HG03460 (cell line): ENCODE measurements around the gene AKAP11.
A peak's percentile ranks its signal among the peaks of the same experiment; 100 is the strongest.
"Not testable (repeated sequence)": the region's sequence is repeated elsewhere in the genome, so short reads cannot be mapped to it uniquely, and the experiment has no call there.

Source experiments
- ATAC-seq: cut with Tn5 transposase; IDR thresholded peaks from one replicate; pipeline ENCODE4 v1.9.1; 2021; ENCODE audit not compliant: unreplicated experiment

The AKAP11 gene

GRCh38 chr13:42272115-42272803, at the start of gene AKAP11:
Gene AKAP11, plus strand, starts transcription at chr13:42272152. Its CDS starts 14,197 bp downstream, at chr13:42286349.
- peak; percentile 23 for ATAC-seq

DNA sequence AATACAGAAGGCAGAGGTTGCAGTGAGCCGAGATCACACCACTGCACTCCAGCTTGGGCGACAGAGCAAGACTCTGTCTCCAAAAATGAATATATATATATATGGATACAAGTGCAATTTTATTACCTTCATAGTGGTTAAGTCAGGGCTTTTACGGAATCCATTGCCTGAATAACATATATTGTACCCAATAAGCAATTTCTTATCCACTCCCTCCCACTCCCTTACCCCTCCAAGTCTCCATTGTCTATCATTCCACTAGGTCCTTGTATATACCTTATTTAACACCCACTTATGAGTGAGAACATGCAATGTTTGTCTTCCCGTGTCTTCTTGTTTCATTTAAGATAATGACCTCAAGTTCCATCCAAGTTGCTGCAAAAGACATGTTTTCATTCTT, 48.3 kb upstream of the AKAP11 start:
- ATAC-seq: no peak

GRCh38 chr13:42225051-42225450, 46.9 kb upstream of the AKAP11 start:
- no peak for ATAC-seq

DNA sequence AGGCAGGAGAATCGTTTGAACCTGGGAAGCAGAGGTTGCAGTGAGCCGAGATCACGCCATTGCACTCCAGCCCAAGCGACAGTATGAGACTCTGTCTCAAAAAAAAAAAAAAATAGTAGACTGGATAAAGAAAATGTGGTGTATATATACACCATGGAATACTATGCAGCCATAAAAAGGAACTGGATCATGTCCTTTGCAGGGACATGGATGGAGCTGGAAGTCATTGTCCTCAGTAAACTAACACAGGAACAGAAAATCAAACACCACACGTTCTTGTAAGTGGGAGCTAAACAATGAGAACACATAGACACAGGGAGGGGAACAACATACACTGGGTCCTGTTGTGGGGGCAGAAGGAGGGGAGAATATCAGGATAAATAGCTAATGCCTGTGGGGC, 45.2 kb upstream of the AKAP11 start:
- ATAC-seq: not testable (repeated sequence)

DNA sequence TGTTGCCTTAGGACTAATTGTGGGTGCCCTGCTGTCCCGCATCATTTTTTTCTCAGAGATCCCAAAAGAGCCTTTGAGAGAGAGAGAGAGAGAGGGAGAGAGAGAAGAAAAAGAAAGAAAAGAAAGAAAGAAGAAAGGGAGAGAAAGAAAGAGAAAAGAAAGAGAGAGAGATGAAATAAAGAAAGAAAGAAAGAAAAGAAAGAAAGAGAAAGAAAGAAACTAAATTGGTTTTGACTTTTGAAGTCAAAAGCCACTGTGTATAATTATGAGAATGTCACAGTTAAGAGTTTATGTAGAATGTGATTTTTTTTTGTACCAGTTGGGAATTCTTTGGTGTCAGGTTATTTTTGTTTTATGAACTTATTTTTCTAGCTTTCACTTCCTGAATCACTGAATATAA, 43.4 kb upstream of the AKAP11 start:
- no peak for ATAC-seq

DNA sequence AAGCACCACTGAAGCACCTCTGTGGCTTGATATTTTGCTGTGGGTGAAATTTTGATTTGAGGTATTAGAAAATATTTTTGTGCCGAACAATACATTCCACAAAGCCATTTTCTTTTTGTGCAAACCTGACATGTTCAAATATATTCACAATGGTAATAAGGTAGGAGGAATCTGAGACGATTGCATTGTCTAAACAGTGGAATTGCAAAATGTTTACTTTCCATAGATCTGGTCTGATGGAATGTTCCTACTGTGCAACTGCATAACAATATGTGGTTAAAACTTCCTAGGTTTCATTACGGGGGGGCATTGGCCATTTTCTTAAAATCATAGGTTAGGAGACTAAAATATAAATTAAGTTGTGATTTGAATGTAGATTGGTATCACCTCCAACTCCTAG, 42.7 kb upstream of the AKAP11 start:
- no peak for ATAC-seq

DNA sequence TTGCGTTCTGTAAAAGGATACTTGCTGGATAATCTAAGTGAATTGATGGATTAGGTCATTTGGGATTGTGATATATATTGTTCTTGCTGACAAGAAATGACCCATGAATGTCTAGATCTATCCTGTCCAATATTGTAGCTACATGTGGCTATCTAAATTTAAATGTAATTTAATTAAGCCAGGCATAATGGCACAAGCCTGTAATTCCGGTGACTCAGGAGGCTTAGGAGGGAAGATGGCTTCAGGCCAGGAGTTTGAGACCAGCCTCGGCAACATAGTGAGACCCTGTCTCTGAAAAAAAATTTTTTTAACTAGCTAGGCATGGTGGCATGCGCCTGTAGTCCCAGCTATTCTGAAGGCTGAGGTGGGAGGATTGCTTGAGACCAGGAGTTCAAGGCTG, 39.3 kb upstream of the AKAP11 start:
- ATAC-seq: no peak

DNA sequence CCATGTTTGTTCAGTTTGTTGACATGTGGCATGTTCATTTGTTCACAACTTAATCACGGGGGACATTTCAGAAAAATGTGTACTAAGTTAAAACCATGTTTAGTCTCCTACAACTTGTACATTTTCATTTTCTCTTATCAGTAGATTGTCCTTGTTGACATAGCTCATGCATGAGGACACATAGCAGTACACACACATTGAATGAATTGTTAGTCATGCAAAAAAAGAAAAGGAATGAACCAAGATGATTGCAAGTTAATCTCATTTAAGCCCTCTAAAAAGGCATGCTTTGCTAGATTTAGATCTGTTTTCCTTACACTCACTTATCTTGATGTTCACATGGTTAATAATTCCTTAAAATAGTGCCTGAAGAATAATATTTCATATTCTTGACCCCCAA, 38.2 kb upstream of the AKAP11 start:
- ATAC-seq: no peak

DNA sequence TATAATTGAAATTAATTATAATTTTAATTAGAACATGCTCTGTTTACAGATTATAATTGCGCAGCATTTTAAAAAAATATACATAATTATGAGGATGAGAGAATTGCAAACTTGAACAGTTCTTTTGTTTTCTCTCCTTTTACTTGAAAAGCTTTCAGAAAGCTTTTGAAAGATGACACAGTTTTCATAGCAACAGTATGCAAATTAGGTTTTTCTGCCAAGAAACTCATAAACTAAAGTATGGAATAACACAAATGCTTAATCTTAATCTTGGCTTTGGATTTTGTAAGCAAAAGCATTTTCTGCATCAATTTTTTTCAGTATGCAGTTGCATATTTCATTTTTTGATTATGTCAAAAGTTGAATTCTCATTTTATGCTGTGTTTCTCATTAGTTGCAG, 32.8 kb upstream of the AKAP11 start:
- ATAC-seq: no peak

GRCh38 chr13:42239644-42240043, 32.3 kb upstream of the AKAP11 start:
- ATAC-seq: no peak

GRCh38 chr13:42246541-42246940, 25.4 kb upstream of the AKAP11 start:
- ATAC-seq: no peak

DNA sequence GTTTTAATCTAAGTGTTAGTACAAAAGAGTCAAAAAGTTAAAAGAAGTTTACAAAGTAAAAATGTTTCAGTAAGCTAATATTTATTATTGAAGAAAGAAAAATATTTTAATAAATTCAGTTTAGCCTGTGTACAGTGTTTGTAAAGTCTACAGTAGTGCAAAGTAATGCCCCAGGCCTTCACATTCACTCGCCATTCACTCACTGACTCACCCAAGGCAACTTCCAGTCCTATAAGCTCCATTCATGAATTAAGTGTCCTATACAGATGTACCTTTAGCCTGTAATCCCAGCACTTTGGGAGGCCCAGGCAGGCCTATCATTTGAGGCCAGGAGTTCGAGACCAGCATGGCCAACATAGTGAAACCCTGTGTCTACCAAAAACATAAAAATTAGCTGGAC, 24.1 kb upstream of the AKAP11 start:
- no peak for ATAC-seq

- no peak for ATAC-seq
Measured at GRCh38 chr13:42255886-42256285, 16.1 kb upstream of the AKAP11 start.

GRCh38 chr13:42258747-42259146, 13.2 kb upstream of the AKAP11 start:
- ATAC-seq: no peak

DNA sequence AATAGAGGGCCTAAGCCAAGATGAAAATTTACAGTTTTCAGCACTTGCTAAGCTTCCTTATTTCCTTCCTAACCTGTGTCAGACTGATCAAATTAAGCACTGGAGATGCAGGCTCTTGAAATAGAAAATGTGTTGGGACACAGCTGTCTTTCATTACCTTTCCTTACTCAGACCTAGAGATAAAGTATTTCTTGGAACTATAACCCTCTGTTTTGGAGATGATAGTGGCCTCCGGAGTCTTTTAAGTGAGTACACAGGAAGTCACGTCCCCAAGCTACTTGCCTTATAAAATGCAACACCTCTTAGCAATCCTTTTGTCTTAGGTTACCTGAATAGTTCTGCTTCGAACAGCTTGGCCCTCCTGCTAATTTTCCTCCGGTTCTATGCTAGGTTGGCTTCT, 12.4 kb upstream of the AKAP11 start:
- ATAC-seq: no peak

DNA sequence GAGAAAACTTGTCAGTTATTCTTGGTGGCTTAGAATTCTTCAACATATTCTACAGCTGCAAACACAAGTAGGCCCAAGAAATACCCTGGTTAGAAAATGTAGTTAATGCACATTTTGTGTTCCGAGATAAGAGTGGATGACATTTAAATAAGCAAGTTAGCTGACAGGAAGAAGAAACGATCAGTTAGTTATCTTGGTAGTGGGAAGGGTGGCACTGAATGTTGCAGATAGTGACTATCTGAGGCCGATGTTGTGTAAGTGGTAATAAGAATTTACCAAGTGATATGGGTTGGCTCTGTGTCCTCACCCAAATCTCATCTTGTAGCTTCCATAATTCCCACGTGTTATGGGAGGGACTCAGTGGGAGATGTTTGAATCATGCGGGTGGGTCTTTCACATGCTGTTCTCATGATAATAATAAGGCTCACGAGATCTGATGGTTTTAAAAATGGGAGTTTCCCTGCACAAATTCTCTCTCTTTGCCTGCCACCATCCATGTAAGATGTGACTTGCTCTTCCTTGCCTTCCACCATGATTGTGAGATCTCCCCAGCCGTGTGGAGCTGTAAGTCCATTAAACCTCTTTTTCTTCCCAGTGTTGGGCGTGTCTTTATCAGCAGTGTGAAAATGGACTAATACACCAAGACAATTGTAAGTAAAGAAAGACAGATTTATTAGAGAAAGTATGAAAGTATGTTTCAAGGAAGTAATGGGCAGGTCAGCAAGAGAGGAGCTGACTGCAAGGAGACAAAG, 10.9 kb upstream of the AKAP11 start:
- no peak for ATAC-seq

GRCh38 chr13:42266473-42266872, 5.5 kb upstream of the AKAP11 start:
- ATAC-seq: no peak

- ATAC-seq: no peak
Measured at GRCh38 chr13:42270160-42270856, 1.6 kb upstream of the AKAP11 start.

DNA sequence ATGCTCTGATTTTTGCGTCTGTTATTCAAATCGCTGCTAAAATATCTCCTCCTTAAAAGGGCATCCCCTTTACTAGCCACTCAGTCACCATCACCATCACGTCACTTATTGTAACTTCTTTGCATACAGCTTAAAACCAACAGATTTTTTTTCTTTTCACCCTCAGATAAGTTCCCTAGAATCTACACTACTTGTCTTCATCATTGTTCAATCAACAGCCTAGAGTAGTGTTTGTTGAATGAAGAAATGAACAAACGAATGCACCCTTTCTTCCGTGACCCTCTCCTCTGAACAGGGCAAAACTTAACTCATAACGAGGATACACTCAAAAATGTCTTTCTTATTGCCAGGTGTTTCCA, 1.1 kb upstream of the AKAP11 start:
- no peak for ATAC-seq

DNA sequence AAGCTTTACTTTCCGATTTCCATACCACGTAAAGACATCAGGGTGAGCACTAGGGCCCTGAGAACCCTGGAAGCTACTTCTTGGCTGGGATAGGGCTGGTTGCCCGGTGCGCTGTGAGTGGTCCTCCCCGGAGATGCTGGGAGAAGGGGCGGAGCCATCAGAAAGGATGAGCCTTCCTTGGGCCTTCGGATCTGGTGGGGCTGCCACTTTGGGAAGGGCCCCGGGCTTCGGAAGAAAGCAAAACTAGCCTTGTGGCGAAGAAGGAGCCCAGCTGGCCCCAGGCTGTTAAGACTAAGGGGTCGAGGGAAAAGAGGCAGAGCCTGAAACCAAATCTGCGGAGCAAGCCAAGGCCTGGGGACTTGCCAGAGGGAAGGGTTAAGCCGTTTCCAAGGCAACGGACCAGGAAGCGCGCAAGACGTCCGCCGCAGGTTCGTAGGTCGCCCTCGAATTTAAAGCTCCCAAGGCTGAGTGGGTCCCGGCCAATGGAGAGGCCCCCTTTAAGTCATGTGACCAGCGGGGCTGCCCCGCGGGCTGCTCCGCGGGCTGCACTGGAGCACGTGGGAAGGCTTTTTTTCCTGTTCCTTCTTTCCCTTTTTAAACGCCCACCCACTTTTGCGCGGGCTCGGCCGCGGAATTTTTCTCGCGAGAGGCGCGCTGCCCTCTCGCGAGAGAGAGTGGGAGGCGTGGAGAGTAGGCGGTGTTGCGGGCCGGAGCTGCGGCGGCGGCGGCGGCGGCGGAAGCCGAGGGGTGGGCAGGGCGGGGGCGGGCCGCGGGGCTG, 426 bp upstream of the AKAP11 start:
- ATAC-seq: peak; percentile 79

GRCh38 chr13:42272804-42273175, 838 bp downstream of the AKAP11 start:
- ATAC-seq: no peak
